GM21381 (cell line): ENCODE data around the gene DNAJC15.

Source experiments
- ATAC-seq: cut with Tn5 transposase; IDR thresholded peaks from one replicate; pipeline ENCODE4 v1.9.1; 2021; ENCODE audit warnings: mild to moderate bottlenecking, moderate library complexity; ENCODE audit not compliant: unreplicated experiment

DNAJC15 gene

GRCh38 chr13:43081866-43082265 lies 58.5 kb downstream of the DNAJC15 start:
- ATAC-seq, result no peak

- no peak for ATAC-seq
Observed at GRCh38 chr13:43083750-43084149, 60.4 kb downstream of the DNAJC15 start.

GRCh38 chr13:43085545-43085944 lies 62.2 kb downstream of the DNAJC15 start:
- no peak for ATAC-seq

- ATAC-seq, result no peak
Observed at GRCh38 chr13:43086181-43086580, 62.8 kb downstream of the DNAJC15 start.

- ATAC-seq, result peak; percentile 62
Observed at GRCh38 chr13:43088093-43088511, 64.7 kb downstream of the DNAJC15 start.

GRCh38 chr13:43089912-43090498 lies 66.6 kb downstream of the DNAJC15 start:
- ATAC-seq, result no peak

GRCh38 chr13:43094901-43095300 lies 71.5 kb downstream of the DNAJC15 start:
- ATAC-seq, result peak; percentile 71

- ATAC-seq, result no peak
Observed at GRCh38 chr13:43095771-43096719, 72.7 kb downstream of the DNAJC15 start.

- no peak for ATAC-seq
Observed at GRCh38 chr13:43100667-43101066, 77.3 kb downstream of the DNAJC15 start.

GRCh38 chr13:43102304-43102703 lies 78.9 kb downstream of the DNAJC15 start:
- no peak for ATAC-seq

- ATAC-seq, result no peak
Observed at GRCh38 chr13:43107780-43108179, 84.4 kb downstream of the DNAJC15 start.

- ATAC-seq, result no peak
Observed at GRCh38 chr13:43110036-43110435, 86.7 kb downstream of the DNAJC15 start.

- ATAC-seq, result no peak
Observed at GRCh38 chr13:43110658-43111057, 87.3 kb downstream of the DNAJC15 start.

GRCh38 chr13:43111559-43112400 lies 88.4 kb downstream of the DNAJC15 start:
- ATAC-seq, result no peak

- no peak for ATAC-seq
Observed at GRCh38 chr13:43113603-43114002, 90.2 kb downstream of the DNAJC15 start.

GRCh38 chr13:43114504-43114903 lies 91.1 kb downstream of the DNAJC15 start:
- ATAC-seq, result no peak

- no peak for ATAC-seq
Observed at GRCh38 chr13:43115141-43115540, 91.8 kb downstream of the DNAJC15 start.

GRCh38 chr13:43116242-43116641 lies 92.9 kb downstream of the DNAJC15 start:
- ATAC-seq, result no peak

- no peak for ATAC-seq
Observed at GRCh38 chr13:43118521-43118920, 95.1 kb downstream of the DNAJC15 start.

GRCh38 chr13:43119206-43119605 lies 95.8 kb downstream of the DNAJC15 start:
- ATAC-seq, result no peak

- no peak for ATAC-seq
Observed at GRCh38 chr13:43122791-43123190, 99.4 kb downstream of the DNAJC15 start.
